Measurements from ENCODE around the gene CILP2.

The CILP2 gene

DNA sequence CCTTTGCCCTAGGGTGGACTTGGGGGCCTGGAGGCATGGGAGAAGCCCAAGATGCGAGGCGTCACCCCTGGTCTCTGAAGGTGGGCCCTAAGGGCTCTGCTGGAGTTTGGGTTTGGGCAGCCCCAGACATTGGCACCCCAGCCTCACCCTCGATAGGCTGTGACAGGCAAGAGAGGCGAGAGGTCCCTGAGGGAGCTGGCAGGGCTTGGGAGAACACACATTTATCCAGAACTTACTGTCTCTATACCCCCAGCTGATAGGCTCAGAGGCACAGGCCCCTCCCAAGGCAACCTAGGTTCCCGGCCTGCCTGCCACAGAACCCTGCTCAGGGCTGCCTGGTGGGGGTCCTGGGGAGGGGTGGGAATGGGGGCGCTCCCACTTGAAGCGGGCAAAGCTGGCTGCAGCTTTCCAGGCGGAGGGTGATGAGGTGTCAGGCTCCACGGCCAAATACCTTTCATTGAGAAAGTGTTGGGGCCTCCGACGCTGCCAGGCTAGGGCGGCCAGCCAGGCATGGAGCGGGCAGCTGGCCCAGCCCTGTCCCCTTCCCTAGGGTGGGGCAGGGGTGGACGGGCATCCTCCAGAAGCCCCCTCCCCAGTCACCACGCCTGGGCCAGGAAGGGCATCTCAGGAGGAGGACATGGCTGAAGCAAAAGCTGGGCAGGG, 9.7 kb downstream of the CILP2 start:
- TF ChIP-seq CTCF (IDR thresholded peaks at IDR 0.05; ENCODE audit: low read depth, low read length): no peak
- no peak overlapping the region for H3K4me3 ChIP-seq (ENCODE audit: low read depth, low read length)

- no peak for TF ChIP-seq CTCF (IDR thresholded peaks at IDR 0.05; ENCODE audit: low read depth, low read length)
- no peak overlapping the region for H3K4me3 ChIP-seq (ENCODE audit: low read depth, low read length)
Observed at GRCh38 chr19:19548915-19549759, 11.1 kb downstream of the CILP2 start.

- TF ChIP-seq CTCF (IDR thresholded peaks at IDR 0.05; ENCODE audit: low read depth, low read length): no peak
- H3K4me3 ChIP-seq (ENCODE audit: low read depth, low read length): no peak overlapping the region
Observed at GRCh38 chr19:19549804-19550464, 11.9 kb downstream of the CILP2 start.

GRCh38 chr19:19550485-19550929, 12.4 kb downstream of the CILP2 start:
- TF ChIP-seq CTCF (IDR thresholded peaks at IDR 0.05; ENCODE audit: low read depth, low read length): no peak
- H3K4me3 ChIP-seq (ENCODE audit: low read depth, low read length): no peak overlapping the region

DNA sequence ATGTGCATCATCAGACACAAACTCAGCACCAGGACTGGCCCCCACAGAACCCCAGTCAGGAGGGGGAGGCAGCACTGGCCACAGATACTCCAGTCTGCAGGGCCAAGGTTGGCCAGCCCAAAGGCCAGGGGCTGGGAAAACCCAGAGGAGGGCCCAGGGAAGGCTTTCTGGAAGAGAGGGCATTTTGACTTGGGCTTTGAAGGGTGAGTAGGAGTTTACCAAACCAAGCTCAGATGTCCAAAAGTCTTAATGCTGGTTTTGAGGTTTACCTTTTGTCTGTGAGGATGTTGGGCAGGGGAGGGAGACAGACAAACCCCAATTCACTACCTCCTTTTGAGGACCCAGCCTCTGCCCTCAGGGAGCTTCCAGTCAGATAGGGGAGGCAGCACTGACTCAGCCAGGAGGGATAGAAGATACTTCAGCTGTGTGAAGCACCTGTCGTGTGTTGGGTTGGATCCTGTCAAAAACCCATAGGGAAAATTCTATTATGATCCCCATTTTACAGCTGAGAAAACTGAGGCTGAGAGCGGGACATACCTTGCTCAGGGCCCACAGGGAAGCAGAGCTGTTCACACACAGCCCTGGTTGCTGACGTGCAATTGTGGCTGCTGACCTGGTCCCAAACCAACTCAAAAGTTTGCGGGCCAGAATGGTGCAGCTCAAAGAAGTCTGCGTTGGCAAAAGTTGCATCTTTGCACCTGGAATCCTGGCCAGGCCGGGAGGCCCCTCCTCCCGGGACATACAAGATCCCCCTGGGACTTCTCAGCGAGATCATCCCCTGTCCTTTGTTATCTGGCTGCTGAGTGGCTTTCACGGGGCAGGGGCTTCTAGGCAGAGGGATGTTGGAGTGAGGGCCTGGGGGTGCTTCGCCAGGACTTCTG, 13.1 kb downstream of the CILP2 start:
- TF ChIP-seq CTCF (IDR thresholded peaks at IDR 0.05; ENCODE audit: low read depth, low read length): no peak
- H3K4me3 ChIP-seq (ENCODE audit: low read depth, low read length): no peak overlapping the region

GRCh38 chr19:19551853-19552192, 13.8 kb downstream of the CILP2 start:
- H3K4me3 ChIP-seq (ENCODE audit: low read depth, low read length): no peak overlapping the region
- no peak for TF ChIP-seq CTCF (IDR thresholded peaks at IDR 0.05; ENCODE audit: low read depth, low read length)
